Measurements from ENCODE around the gene TMEM62.
"Not testable (repeated sequence)": the region's sequence is repeated elsewhere in the genome, so short reads cannot be mapped to it uniquely, and the experiment has no call there.

Gene TMEM62

GRCh38 chr15:43210807-43211206, 77.4 kb downstream of the TMEM62 start:
- DNase-seq, result no peak

- DNase-seq, result no peak
These were observed 77.9 kb downstream of the TMEM62 start for GRCh38 chr15:43211224-43211735.

DNA sequence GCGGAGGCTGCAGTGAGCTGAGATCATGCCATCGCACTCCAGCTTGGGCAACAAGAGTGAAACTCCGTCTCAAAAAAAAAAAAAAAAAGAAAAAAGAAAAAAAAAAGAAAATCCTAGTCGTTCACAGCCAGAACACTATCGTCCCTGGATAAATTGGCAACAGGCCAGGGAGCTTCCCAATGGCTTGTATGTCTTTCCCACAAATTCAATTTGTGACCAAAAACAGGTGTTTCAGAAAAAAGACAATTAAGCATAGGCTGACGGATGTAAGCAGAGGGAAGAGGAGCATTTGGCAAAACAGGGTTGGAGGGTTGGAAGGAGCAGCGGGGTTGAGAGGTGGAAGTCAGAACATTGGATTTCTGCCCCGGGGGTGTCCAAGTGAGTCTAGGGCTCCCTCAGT, 78.9 kb downstream of the TMEM62 start:
- no peak for DNase-seq

- no peak for DNase-seq
These were observed 79.6 kb downstream of the TMEM62 start for GRCh38 chr15:43212951-43213350.

GRCh38 chr15:43213466-43213865, 80.1 kb downstream of the TMEM62 start:
- DNase-seq, result no peak

GRCh38 chr15:43214169-43214568, 80.8 kb downstream of the TMEM62 start:
- DNase-seq, result no peak

DNA sequence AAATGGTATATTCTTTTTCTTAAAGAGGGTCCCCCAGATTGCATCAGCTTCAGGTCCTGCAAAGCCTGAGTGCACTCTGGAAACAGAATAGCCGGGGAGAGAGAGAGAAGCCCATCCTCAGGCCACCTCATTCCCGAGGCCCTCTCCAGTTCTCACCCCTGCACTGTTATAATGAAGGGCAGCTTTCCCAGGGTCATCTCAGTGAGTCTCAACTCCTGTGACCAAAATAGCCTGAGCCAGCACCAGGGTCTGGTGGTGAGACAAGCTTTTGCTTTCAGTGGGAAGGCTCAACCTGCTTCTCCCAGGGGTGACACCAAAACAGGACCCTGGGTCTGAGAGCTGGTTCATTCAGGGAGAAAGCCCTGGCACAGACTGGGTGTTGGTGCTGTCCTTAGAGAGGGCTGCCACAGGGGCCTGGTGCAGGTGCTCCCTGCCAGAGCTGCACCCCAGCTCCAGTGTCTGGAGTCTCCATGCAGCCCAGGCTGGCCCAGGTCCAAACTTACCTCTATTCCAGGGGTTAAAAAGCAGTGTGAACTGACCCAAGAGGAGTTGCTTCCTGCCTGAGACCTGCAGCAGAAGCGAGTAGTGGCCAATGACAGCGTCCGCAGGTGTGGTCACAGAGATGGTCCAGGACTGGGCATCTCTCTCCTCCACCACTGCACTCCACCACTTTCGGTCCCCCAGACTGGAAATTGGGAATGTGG, 81.4 kb downstream of the TMEM62 start:
- no peak for DNase-seq

- DNase-seq, result no peak
These were observed 82.6 kb downstream of the TMEM62 start for GRCh38 chr15:43215961-43216360.

GRCh38 chr15:43218908-43219706, 85.7 kb downstream of the TMEM62 start:
- DNase-seq, result no peak

- no peak for DNase-seq
These were observed 86.8 kb downstream of the TMEM62 start for GRCh38 chr15:43219929-43220928.

DNA sequence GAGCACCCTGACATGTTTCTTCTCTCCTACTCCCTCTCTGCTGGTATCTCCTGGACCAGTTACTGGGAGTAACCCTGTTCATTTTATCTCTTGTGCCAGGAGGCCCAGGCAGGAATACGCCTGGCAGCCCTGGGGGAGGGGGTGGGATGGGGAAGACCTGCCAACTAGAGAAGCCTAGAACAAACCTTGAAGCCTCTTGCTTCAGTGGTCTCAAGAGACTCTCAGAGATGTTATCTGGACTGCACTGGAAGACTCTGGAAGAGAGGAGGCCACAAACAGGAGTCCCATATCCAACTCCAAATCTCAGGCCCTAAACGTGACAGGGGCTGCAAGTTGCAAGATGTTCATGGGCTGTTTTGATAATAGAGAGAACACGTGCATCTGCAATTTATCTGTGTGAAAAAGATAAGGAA, 87.6 kb downstream of the TMEM62 start, which contains the start of gene EPB42:
EPB42 (minus strand) TSS at position 28 of the 413 bp plus-strand sequence. CDS start 193 bp downstream, outside the sequence.
- DNase-seq, result no peak

DNA sequence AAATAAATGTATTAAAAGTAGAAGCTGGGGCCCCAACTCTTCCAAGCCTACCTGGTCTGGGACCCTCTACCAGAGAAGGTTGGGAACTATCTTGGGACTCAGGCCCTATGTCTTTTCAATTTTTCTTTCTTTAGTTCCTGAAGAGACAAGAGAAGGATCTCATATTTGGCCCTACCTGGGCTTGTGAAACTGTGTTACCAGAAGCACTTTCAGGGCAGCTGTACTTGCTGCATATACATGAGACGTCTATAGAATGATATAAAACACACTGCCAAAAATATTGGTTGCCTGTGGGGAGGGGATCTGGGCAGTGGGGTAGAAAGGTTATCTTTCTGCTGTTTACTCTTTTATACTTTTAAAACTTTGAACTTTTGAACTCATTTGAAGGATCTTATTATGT, 88.0 kb downstream of the TMEM62 start:
- no peak for DNase-seq

DNA sequence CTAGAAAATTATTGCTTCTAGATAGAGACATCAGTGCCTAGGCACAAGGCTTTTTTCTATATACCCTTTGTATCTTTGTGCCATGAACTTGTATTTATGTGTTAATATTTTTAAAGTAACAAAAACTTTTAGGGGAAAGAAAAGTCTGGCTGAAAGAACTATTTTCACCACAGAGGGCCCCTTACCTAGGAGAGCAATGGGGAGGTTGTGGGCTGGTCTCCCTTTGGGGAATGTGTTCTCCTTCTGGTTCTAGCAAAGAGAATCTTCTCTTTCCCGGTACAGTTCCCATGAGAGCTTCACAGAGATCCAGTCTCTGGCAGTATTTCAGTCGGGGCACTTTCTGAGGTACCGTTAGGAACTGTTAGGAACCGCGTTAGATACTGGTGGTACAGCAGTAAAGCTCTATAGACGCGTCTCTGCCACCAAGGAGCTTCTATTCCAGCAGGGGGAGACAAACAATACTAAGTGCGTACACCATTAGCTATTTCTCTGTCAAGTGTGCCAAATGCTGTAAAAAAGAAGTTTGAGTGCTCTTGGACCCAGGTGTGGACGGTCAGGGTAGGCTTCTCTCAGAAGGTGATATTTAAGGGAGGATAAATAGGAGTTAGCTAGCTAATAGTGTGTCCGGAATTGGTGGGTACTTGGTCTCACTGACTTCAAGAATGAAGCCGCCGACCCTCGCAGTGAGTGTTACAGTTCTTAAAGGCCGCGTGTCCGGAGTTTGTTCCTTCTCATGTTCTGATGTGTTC, 92.0 kb downstream of the TMEM62 start:
- DNase-seq, result peak; percentile 50

DNA sequence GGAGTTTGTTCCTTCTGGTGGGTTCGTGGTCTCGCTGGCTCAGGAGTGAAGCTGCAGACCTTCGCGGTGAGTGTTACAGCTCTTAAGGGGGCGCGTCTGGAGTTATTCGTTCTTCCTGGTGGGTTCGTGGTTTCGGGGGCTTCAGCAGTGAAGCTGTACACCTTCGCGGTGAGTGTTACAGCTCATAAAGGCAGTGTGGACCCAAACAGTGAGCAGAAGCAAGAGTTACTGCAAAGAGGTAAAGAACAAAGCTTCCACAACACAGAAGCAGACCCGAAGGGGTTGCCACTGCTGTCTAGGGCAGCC, 92.5 kb downstream of the TMEM62 start:
- DNase-seq, result not testable (repeated sequence)

GRCh38 chr15:43226436-43227305, 93.3 kb downstream of the TMEM62 start:
- no peak for DNase-seq

- no peak for DNase-seq
These were observed 96.6 kb downstream of the TMEM62 start for GRCh38 chr15:43229977-43230376.

DNA sequence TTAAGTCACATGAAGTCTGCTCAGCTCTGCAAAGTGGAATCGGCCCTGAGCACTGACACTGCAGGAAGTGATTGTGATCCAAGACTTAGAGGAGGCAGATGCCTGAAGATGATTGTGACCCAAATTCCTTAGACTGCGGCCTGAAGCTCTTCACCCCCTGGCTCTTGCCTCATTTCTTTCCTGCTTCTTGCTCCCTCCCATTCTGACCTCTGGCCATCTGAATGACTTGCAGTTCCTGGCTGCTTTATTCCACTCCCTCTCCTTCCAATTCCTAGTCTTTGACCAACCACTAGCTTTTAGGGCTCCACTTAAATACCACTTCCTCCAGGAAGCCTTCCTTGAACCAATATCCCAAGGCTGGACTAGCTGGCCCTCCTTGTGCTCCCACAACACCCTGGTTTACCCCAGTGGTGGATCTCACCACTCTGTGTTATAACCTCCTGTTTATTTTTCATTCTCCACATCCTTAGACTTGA, 97.3 kb downstream of the TMEM62 start:
- DNase-seq, result no peak

DNA sequence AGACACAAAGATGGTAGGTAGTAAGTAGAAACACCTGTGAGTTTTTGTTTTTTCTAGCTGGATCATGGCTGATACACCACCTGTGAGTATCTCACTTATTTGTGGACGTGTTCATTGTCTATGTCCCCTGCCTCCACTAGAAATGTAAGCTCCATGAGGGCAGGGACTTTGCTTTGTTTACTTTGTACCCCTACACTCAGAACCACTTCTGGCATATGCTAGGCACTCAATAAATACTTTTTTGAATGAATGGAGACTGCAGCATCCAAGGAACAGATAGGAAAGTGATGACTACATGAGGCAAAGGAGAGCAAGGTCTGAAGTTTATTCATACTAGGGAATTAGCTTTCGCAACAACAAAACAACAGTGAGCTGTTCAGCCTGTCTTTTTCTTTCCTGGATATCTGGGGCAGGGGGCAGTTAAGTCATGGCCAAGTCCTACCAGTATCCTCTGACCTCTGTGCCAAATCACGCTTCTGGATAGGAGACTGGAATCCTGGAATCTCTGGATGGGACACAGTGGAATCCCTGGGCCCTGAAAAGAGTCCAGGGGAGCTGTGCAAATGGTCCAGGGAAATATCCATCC, 99.0 kb downstream of the TMEM62 start:
- DNase-seq, result no peak

Data from CD4-positive, alpha-beta T cell treated with Interleukin-4 for 4 hours (primary cell).